Stimulated activated CD8-positive, alpha-beta memory T cell treated with anti-CD3 and anti-CD28 coated beads, Interleukin-7, amount 100 ng/mL, for 48 hours (primary cell): ENCODE measurements around the gene SHISAL1.

Experiments
- DNase-seq, 2 donors: peaks; one replicate each; pipeline ENCODE4 v3.0.0-alpha.2; 2020; ENCODE audit warnings: low read depth in 1 of 2; ENCODE audit errors: extremely low read depth in 1 of 2

SHISAL1 gene

DNA sequence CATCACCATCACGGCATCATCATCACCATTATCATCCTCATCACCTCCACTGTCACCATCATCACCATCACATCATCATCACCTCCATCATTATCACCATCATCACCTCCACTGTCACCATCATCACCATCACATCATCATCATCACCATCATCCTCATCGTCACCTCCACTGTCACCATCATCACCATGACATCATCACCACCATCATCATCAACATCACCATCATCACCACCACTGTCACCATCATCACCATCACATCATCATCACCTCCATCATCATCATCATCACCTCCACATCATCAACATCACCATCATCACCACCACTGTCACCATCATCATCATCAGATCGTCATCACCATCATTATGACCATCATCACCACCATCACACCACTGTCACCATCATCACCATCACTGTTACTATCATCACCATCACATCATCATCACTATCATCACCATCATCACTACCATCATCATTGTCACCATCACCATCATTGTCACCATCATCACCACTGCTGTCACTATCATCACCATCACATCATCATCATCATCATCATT, 99.2 kb downstream of the SHISAL1 start:
- DNase-seq = no peak

DNA sequence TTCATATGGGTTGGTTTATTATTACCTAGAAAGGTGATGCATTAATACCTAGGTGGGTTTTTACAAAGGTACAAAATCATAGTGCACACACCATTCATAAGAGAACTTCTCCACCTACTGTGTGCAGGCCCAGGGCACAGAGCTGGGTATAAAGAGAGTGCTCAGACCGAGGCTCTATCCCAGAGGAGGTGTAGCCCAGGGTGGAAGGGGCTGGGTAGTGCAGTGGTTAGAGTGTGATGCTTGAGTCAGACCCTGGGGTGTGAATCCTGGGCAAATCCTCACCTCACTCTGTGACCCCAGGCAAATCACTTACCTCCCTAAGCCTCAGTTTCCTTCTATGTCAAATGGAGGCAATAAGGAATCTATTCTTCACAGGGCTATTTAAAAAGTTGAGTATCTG, 99.8 kb downstream of the SHISAL1 start:
- no peak for DNase-seq

- DNase-seq = no peak
Observed at GRCh38 chr22:44211946-44212930, 100.5 kb downstream of the SHISAL1 start.

DNA sequence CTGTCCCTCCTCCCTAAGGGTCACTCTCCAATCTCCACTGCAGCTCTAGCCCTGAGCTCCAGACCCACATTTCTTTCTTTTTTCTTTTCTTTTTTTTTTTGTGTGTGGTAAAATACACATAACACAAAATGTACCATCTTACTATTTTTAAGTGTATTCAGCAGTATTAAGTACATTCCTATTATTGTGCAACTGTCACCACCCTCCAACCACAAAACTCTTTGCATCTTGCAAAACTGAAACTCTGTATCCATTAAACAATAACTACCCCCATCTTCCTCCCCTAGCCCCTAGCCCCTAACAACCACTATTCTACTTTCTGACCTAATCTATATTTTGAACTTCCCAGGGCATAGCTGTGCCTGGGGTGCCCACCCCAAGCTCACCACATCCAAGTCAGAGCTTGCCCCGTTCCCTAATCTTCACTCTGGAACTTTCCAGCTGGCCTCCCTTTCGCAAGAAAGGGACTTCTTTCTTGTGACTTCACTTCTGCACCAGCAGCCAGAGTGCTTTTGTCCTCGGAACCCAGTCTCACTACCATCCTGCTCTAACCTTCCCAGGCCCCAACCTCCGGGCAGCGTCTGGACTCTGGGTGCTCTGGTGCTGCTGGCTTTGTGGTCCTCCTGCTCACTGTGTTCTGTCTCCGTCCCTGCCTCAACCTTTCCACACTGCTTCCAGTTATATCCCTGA, 101.3 kb downstream of the SHISAL1 start:
- no peak for DNase-seq

DNA sequence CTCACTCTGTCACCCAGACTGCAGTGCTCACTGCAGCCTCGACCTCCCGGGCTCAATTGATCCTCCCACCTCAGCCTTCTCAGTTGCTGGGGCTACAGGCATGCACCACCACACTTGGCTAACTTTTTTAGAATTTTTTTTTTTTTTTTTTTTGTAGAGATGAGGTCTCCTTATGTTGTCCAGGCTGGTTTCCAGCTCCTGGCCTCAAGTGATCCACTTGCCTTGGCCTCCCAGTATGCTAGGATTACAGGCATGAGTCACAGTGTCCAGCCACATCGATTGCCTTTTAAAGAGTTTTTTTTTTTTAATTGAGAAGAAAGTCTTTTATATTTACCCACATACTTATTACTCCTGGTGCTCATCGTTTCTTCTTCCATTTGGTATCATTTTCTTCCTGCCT, 102.0 kb downstream of the SHISAL1 start:
- no peak for DNase-seq

DNA sequence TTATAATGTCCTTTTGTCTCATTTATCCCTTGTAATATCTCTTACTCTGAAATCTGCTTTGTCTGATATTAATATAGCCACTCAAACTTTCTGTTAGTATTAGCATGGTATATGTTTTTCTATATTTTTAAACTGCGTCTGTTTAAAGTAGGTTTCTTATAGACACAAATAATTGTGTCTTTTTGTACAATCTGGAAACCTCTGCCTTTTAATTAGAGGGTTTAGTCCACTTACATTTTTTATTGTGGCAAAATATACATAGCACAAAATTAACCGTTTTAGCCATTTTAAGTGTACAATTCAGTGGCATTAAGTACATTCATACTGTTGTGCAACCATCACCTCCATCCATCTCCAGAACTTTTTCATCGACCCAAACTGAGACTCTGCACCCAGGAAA, 103.4 kb downstream of the SHISAL1 start:
- DNase-seq = no peak

- DNase-seq = no peak
Observed at GRCh38 chr22:44207981-44208317, 104.8 kb downstream of the SHISAL1 start.

GRCh38 chr22:44207173-44207980, 105.4 kb downstream of the SHISAL1 start:
- DNase-seq = no peak

GRCh38 chr22:44206696-44207095, 106.1 kb downstream of the SHISAL1 start:
- DNase-seq = no peak

DNA sequence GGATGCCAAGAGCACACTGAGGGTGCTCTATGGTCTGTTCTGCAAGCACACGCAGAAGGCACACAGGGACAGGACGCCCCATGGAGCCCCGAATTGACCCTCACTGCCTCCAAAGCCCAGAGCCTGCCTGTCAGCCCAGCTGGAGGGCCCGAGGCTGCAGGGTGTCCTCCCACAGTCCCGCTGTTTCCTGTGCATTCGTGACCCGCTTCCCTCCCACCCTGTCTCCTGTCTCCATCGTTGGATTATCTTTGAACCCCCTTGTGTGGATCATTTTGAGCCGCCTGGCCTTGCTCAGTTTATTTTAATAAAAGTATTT, 106.5 kb downstream of the SHISAL1 start:
- DNase-seq = no peak

DNA sequence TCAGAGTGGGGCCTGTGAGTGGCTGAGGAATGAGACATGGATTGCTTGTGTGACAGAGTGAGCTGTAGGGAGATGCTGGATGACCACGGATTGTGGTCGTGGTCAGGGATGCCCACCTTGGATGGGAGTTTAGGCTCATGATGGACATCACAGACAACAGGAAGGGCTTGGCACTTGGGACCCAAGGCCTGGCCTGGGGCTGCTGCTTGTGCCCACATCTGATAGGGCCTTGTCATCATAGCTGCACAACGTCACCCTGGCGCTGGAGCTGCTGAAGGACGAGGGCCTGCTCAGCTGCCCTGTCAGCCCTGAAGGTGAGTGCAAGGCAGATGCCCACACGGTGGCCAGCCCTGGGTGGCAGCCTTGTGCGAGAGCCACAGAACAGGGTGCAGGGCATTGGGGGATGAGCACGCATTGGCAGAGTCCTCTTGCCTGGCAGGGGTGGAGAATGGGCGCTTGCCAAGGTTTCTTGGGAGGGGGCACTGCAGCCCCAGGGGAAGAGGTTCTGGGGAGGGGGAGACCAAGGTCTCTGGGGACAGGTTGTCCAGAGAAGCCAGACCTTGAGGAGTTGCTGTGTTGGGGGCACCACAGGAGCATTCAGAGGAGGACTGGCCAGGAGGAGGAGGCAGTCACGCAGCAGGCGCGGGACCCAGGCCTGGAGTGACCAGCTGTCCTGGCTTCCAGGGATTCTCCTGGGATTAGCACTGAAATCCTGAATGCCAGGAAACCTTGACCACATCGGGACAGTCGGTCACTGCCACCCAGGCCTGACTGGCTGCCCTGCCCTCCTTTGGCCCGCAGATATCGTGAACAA, 107.0 kb downstream of the SHISAL1 start:
- no peak for DNase-seq

DNA sequence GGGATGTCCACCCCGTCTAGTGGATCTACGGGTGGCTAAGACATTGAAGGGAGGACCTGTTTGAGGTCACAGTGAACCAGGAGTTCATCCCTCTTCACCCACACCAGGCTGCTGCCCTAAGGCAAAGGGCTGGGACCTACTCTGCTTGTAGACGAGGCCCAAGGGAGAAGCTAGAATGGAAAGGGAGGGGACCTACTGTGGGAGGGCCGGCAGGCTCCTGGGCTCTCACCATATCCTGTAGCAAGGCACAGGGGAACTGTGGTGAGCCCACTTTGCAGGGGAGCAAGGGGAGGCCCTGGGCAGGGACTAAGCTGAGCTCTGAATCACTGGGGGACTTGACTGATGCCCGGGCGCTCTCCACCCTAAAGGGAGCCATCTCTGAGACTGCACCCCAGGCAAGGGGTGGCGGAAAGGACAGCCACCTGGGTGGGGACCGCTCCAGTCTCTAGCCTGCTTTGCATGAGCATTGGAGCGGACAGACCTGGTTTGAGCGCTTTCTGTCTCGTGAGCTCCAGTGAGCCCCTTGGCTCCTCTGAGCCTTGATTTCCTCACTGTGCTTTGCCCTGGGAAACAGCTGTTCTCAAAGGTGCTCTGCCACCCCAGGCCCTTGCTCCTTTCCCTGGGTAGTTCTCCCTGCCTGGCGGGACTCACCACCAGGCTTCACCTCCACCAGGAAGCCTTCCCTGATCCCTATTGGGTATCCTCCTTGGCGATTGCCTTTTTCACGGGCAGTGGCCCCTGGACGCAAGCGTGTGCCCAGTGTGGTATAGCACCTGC, 107.8 kb downstream of the SHISAL1 start:
- no peak for DNase-seq

- DNase-seq = no peak
Observed at GRCh38 chr22:44203203-44203602, 109.5 kb downstream of the SHISAL1 start.

DNA sequence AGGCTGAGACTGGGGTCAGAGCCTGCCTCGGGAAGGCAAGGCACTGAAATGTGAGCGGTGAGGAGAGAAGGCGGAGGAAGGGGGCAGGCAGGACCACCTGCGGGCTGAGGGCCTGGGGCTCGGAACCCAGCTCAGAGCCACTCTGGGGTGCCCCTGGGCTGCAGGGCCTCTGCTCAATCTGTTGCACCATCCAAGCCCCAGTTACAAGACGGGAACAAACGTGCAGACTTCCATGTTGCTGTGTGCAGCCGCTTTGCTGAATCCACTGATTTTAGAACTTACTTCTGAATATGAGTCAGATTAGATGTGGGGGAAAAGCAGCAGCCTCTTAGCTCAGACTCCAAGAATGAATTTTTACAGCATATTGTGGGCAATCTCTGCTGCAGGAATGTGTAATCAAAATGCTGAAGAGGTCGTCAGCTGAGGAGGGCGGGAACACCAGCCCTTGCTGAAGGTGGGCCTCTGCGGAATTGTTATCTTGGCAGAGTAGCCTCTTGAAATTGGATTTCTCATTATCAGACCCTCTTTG, 110.4 kb downstream of the SHISAL1 start:
- no peak for DNase-seq

- DNase-seq = no peak
Observed at GRCh38 chr22:44201665-44202064, 111.1 kb downstream of the SHISAL1 start.

GRCh38 chr22:44200855-44201550, 111.7 kb downstream of the SHISAL1 start:
- DNase-seq = no peak

DNA sequence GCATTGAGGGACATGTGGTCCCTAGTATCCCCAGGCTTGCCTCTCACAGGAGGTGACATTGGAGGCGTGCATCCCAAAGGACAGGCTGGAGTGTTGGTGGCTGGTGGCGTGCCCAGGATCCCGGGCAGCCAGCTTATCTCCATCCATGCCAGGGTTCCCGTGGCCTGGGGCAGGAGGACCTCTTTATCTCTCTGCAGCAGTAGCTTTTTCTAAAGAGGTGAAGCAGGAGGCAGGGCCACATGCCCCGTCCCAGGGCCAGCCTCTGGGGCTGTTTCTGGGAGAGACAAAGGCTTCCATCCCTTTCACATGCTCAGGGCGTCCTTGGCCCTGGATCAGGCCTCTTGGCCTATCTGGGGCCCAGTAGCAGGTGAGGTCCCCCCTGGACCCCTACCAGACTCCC, 112.3 kb downstream of the SHISAL1 start:
- no peak for DNase-seq

- no peak for DNase-seq
Observed at GRCh38 chr22:44199866-44200265, 112.9 kb downstream of the SHISAL1 start.

DNA sequence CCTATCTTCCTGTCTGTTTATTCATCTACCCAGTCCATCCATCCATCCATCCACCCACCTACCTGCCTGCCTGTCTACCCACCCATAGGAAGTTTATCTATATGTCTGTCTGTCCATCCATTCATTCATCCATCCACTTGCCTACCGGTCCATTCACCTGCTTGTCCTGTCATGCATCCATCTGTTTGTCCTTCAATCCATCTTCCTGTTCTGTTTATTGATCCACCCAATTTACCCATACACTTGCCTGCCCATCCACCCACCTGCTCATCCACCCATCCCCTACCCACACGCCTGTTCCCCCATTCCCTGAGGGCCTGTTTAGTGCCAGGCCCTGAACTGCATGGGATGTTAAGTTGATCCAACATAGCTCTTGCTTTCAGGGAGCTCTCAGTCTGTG, 113.6 kb downstream of the SHISAL1 start:
- no peak for DNase-seq
